ENCODE measurements around the gene TMEM121B.
"Not testable (repeated sequence)": the region's sequence is repeated elsewhere in the genome, so short reads cannot be mapped to it uniquely, and the experiment has no call there.

The TMEM121B gene

DNA sequence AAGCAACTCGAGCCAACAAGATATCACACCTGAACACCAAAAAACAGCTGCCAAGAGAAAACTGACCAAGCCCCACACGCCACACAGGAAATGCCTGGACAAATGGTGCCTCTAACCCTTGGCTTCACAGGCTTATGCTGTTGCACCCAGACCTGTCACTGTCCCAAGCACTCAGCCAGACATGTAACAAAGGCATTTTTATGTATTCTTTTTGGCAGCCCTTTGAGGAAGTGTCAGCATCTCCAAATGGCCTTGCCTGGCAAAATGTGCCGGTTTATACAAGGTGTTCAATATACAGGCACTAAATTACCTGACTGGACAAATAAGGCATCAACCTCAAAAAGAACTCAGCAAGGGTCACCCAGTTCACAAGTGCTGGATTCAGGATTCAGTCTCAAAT is 31.8 kb upstream of the TMEM121B start:
- TF ChIP-seq, protein P1, sequence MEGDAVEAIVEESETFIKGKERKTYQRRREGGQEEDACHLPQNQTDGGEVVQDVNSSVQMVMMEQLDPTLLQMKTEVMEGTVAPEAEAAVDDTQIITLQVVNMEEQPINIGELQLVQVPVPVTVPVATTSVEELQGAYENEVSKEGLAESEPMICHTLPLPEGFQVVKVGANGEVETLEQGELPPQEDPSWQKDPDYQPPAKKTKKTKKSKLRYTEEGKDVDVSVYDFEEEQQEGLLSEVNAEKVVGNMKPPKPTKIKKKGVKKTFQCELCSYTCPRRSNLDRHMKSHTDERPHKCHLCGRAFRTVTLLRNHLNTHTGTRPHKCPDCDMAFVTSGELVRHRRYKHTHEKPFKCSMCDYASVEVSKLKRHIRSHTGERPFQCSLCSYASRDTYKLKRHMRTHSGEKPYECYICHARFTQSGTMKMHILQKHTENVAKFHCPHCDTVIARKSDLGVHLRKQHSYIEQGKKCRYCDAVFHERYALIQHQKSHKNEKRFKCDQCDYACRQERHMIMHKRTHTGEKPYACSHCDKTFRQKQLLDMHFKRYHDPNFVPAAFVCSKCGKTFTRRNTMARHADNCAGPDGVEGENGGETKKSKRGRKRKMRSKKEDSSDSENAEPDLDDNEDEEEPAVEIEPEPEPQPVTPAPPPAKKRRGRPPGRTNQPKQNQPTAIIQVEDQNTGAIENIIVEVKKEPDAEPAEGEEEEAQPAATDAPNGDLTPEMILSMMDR (IDR thresholded peaks at IDR 0.05): no peak

DNA sequence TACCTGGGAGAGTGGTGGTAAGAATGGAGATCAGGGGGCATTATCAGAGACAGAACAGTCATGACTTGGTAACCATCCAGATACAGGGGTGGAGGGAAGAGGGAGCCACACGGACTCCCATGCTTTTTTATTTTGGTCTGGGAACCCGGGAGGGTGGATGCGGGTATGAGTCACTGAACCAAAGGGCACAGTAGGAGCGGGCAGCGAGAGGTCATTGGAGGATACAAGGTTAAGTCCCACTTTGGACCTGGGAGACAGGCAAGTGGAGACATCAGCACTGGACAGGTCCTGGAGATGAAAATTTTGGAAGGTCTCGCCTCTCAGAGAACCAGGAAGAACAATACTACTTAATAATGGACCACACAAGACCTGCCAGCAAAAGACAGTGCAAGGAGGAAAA is 31.2 kb upstream of the TMEM121B start:
- TF ChIP-seq, protein P1 (IDR thresholded peaks at IDR 0.05): no peak
- no peak overlapping the region for H3K4me3 ChIP-seq (ENCODE audit: low read depth in 1 of 2, low read length in 1 of 2)
- no peak overlapping the region for H3K27ac ChIP-seq
- H3K4me1 ChIP-seq (ENCODE audit: control insufficient read depth in 1 of 2, insufficient read depth in 1 of 2, low read depth in 1 of 2, low read length in 1 of 2): peaks cover 4 to 9% of the 10 kb centered on the region in 2 experiments
- H3K27me3 ChIP-seq: no peaks in the 10 kb centered on the region
- H3K36me3 ChIP-seq: no peaks in the 10 kb centered on the region
- H3K9me3 ChIP-seq: no peaks in the 10 kb centered on the region

More for the DNA sequence above, 31.8 kb upstream of the TMEM121B start:
- peaks cover 8 to 14% of the 10 kb centered on the region in 2 experiments for H3K4me1 ChIP-seq (ENCODE audit: control insufficient read depth in 1 of 2, insufficient read depth in 1 of 2, low read depth in 1 of 2, low read length in 1 of 2)
- no peak overlapping the region for H3K27ac ChIP-seq
- H3K27me3 ChIP-seq: no peaks in the 10 kb centered on the region
- H3K4me3 ChIP-seq (ENCODE audit: low read depth in 1 of 2, low read length in 1 of 2): no peak overlapping the region
- no peaks in the 10 kb centered on the region for H3K9me3 ChIP-seq
- H3K36me3 ChIP-seq: no peaks in the 10 kb centered on the region

DNA sequence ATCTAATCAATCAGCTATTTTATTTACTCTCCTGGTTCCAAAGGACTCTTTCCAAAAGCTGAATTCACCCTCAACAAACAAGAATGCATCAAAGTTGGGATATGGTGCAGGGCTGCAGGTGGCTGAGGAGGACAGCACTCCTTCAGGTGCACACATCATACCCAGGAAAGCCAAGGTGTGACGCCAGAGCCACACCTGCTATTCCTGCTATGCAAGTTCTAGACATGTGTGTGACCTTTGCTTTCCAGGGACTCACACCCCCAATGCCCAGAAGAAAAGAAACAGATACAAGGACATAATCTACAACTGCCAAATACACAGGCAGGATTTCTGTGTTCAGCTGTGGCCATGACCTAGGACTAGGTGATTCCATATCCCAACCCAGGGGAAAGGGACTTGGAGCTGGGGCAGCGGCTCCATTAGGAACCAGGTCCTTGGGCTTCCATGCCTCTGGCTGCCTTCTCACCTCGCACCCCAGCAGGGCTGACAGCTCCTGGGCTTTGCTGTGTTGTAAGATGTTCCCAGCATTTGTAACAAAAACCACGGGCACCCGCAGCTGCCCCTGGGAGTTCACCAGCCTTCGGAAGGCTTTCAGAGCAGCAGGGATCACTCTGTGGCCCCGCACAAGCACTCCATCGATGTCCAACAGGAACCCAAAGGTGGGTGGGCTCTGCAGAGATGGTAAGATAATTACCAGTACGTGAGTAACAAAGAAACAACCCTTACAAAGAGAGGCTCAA is 28.1 kb upstream of the TMEM121B start:
- H3K27me3 ChIP-seq: no peaks in the 10 kb centered on the region
- TF ChIP-seq, protein P1 (IDR thresholded peaks at IDR 0.05): no peak
- no peaks in the 10 kb centered on the region for H3K36me3 ChIP-seq
- no peaks in the 10 kb centered on the region for H3K9me3 ChIP-seq
- no peak overlapping the region for H3K27ac ChIP-seq
- H3K4me1 ChIP-seq (ENCODE audit: control insufficient read depth in 1 of 2, insufficient read depth in 1 of 2, low read depth in 1 of 2, low read length in 1 of 2): peaks cover 4% of the 10 kb centered on the region in 2 experiments
- no peak overlapping the region for H3K4me3 ChIP-seq (ENCODE audit: low read depth in 1 of 2, low read length in 1 of 2)

DNA sequence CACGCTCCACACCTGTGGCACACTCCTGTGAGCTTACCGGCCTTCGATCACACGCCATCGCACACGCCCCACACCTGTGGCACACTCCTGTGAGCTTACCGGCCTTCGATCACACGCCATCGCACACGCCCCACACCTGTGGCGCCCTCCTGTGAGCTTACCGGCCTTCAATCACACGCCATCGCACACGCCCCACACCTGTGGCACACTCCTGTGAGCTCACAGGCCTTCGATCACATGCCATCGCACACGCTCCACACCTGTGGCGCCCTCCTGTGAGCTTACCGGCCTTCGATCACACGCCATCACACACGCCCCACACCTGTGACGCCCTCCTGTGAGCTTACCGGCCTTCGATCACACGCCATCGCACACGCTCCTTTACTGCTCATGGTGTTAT is 26.3 kb upstream of the TMEM121B start:
- H3K27ac ChIP-seq; H3K27me3 ChIP-seq; H3K4me1 ChIP-seq (ENCODE audit: control insufficient read depth in 1 of 2, insufficient read depth in 1 of 2, low read depth in 1 of 2, low read length in 1 of 2); H3K4me3 ChIP-seq (ENCODE audit: low read depth in 1 of 2, low read length in 1 of 2); H3K9me3 ChIP-seq; H3K36me3 ChIP-seq: not testable (repeated sequence)

DNA sequence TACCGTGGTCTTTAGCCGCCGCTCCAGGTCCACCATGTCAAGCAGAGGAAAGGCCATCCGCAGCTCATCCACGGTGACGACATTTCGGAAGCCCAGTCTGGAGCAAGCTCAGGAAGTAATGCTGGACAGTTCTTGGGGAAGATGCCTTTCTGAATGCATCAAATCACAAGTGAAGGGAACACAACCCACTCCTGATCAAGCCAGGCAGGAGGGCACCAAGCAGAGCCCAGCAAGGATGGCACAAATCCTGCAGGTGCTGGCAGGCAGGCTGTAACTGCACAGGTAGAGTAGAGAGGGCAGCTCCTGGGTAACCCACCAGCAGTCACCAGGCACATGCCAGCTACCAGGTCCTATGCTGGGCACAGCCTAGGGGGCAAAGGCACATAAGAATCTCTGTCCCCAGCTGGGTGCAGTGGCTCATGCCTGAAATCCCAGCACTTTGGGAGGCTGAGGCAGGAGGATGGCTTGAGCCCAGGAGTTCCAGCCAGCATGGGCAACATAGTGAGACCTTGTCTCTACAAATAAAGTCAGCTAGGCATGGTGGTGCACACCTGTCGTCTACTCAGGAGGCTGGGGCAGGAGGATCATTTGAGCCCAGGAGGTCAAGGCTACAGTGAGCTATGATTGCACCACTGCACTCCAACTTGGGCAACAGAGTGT is 24.0 kb upstream of the TMEM121B start:
- TF ChIP-seq, protein P1 (IDR thresholded peaks at IDR 0.05): no peak
- H3K4me1 ChIP-seq (ENCODE audit: control insufficient read depth in 1 of 2, insufficient read depth in 1 of 2, low read depth in 1 of 2, low read length in 1 of 2): peaks cover 4% of the 10 kb centered on the region in 2 experiments
- peaks cover 4% of the 10 kb centered on the region for H3K36me3 ChIP-seq
- H3K4me3 ChIP-seq (ENCODE audit: low read depth in 1 of 2, low read length in 1 of 2): no peak overlapping the region
- H3K27me3 ChIP-seq: no peaks in the 10 kb centered on the region
- H3K27ac ChIP-seq: no peak overlapping the region
- H3K9me3 ChIP-seq: no peaks in the 10 kb centered on the region

DNA sequence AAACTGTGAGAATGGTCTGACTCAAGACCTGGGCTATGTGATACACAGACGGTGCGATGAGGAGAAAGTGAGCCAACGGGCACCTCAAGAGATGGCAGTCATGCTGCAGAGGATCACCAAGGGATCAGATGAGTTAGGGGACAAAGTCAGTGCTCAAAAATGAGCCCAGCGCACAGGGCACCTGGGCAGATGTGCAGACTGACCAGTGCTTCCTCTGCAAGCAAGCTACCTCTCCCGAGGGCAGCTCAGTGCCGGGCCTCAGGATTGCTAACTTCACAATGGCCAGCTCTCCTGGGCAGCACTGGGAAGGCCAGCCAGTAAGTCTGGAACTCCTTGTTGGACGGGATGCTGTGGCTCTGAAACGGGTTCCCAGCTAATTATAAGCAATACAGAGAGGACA is 22.7 kb upstream of the TMEM121B start:
- H3K4me1 ChIP-seq (ENCODE audit: control insufficient read depth in 1 of 2, insufficient read depth in 1 of 2, low read depth in 1 of 2, low read length in 1 of 2): no peaks in the 10 kb centered on the region
- H3K27ac ChIP-seq: no peak overlapping the region
- no peak overlapping the region for H3K4me3 ChIP-seq (ENCODE audit: low read depth in 1 of 2, low read length in 1 of 2)
- H3K36me3 ChIP-seq: peaks cover 4% of the 10 kb centered on the region
- no peaks in the 10 kb centered on the region for H3K27me3 ChIP-seq
- H3K9me3 ChIP-seq: no peaks in the 10 kb centered on the region
- TF ChIP-seq, protein P1 (IDR thresholded peaks at IDR 0.05): no peak

Measured in neutrophil (primary cell).